GM10266 (cell line): Measurements from ENCODE around the gene AIG1.

ENCODE experiments used
- DNase-seq: peaks from one replicate; pipeline ENCODE4 v3.0.0; 2012; ENCODE audit errors: extremely low spot score
- TF ChIP-seq, protein P1 (sequence below): IDR thresholded peaks from 2 replicates; pipeline ENCODE4 v1.5.1; 2012; ENCODE audit warnings: mild to moderate bottlenecking, low read depth; ENCODE audit not compliant: control insufficient read depth, insufficient read depth; ENCODE audit errors: missing control alignments

Gene AIG1

DNA sequence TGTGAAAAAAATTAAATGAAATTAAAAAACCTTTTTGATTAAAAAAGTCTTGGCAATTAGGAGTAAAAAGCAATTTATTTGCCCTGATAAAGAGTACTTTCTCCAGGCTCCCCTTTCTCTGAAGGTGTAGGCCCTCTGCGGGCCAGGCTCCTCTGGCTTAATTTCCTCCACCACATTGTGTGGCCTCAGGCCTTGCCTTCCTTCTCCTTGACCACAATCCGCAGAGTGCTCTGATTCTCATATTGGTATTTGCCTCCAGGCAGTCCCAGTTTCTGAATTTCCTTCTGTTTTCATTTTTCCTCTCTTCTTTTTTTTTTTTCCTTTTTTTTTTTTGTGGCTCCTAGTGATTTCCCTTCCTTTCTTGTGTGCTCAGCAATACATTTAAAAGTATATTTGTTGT, 96.4 kb downstream of the AIG1 start:
- TF ChIP-seq, protein P1, sequence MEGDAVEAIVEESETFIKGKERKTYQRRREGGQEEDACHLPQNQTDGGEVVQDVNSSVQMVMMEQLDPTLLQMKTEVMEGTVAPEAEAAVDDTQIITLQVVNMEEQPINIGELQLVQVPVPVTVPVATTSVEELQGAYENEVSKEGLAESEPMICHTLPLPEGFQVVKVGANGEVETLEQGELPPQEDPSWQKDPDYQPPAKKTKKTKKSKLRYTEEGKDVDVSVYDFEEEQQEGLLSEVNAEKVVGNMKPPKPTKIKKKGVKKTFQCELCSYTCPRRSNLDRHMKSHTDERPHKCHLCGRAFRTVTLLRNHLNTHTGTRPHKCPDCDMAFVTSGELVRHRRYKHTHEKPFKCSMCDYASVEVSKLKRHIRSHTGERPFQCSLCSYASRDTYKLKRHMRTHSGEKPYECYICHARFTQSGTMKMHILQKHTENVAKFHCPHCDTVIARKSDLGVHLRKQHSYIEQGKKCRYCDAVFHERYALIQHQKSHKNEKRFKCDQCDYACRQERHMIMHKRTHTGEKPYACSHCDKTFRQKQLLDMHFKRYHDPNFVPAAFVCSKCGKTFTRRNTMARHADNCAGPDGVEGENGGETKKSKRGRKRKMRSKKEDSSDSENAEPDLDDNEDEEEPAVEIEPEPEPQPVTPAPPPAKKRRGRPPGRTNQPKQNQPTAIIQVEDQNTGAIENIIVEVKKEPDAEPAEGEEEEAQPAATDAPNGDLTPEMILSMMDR = no peak
- DNase-seq = no peak

DNA sequence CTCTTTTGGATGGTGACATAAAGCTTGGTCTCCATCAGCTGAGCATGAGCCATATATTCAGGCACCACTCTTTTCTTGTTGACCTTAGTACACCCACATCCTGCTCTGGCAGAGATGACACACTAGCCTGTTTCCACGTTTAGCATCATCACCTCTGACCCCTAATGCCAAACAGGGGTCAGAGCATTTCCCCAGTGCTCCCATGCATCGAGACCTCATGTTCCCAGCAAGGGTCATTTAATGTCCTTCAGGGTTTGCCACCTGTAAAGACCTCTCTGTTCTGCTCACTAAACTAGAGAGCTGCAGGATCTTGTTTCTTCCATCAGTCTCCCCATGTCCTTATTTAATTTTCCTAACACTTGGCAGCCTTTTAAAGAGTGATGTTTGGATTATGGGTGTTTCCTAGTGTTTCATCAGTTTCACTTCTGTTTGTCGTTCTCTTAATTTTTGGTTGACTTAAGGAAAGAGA, 97.5 kb downstream of the AIG1 start:
- DNase-seq = no peak
- TF ChIP-seq, protein P1 = no peak

DNA sequence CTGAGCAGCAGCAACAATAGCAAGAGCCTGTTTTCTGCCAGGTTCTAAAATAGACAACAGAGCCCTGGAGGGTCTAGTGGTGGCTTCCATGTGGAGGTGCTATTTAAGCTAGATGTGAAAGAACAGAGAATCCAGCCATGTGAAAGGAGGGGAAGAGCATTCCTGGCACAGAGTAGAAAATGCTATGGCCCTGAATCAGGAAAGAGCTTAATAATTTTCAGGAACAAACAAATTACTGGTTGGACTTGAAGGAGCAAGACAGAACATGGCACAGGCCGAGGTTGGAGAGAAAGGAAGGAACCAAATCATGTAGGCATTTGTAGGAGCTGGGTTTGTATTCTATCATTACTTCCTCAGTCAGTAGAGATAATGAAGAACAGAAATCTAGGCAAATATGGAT, 98.3 kb downstream of the AIG1 start:
- DNase-seq = no peak
- TF ChIP-seq, protein P1 = no peak

DNA sequence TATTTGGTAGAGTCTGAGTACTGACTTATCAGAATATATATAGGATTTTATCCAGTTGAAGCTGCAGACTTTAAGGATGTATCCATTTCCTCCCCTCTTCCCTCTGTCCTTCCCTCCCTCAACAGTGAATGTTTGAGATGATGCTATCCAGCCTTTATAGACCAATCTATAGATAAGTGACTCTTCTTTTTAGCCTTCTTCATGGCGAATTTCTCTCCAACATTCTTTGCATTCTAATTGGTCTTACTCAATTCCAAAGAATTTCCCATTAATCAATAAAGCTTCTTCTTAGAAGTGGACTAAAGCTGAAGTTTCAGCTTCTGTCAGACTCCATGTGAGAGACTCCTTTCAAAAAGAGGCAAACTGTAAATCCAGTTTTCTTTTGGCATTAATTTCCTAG, 99.3 kb downstream of the AIG1 start:
- no peak for DNase-seq
- TF ChIP-seq, protein P1 = no peak

- TF ChIP-seq, protein P1 = no peak
- no peak for DNase-seq
Measured at GRCh38 chr6:143160439-143161220, 99.9 kb downstream of the AIG1 start.

GRCh38 chr6:143163621-143164020, 102.9 kb downstream of the AIG1 start:
- TF ChIP-seq, protein P1 = no peak
- no peak for DNase-seq

GRCh38 chr6:143164565-143165105, 103.9 kb downstream of the AIG1 start:
- DNase-seq = no peak
- TF ChIP-seq, protein P1 = no peak
